ENCODE results near the gene B3GAT1. TPM values are rescaled to one million over a fixed set of nuclear protein-coding genes. Genes with fewer than 3 reads are reported as not detected.

The B3GAT1 gene
- polyA plus RNA-seq, 3 donors, result not detected

GRCh38 chr11:134437821-134438220, 25.8 kb upstream of the B3GAT1 start:
- no peak for DNase-seq
- Mint-ChIP-seq H3K9me3 (peaks cover 0 to 3% (median 2%) of the 10 kb centered on the region in 7 donors), H3K27me3 (ENCODE audit: low read depth in 3 of 3) (peaks cover 0 to 8% (median 3%) of the 10 kb centered on the region in 3 donors), H3K4me3 (no peak overlapping the region), H3K4me1 (no peaks in the 10 kb centered on the region), H3K36me3 (no peaks in the 10 kb centered on the region), H3K27ac (no peak overlapping the region)
- Histone ChIP-seq H3K4me1 (ENCODE audit: control insufficient read depth in 1 of 2, insufficient read depth in 2 of 2, low read length in 2 of 2) (no peaks in the 10 kb centered on the region), H3K79me2 (ENCODE audit: insufficient read depth, low read length) (no peaks in the 10 kb centered on the region), H3K36me3 (replicated peaks in 1 of 2; ENCODE audit: control insufficient read depth in 1 of 2, insufficient read depth in 2 of 2, low read length in 2 of 2) (no peaks in the 10 kb centered on the region), H4K20me1 (ENCODE audit: insufficient read depth, low read length) (no peaks in the 10 kb centered on the region), H3K9me3 (replicated peaks in 1 of 2; ENCODE audit: control insufficient read depth in 1 of 2, insufficient read depth in 1 of 2, low read length in 2 of 2) (no peaks in the 10 kb centered on the region), H3K4me3 (replicated peaks in 1 of 3; ENCODE audit: low read depth in 2 of 3, low read length in 3 of 3) (no peak overlapping the region), H3K4me2 (replicated peaks; ENCODE audit: extremely low read depth, low read length, poor library complexity, severe bottlenecking) (no peak overlapping the region), H3K9ac (ENCODE audit: insufficient read depth, low read length, poor library complexity, severe bottlenecking) (no peak overlapping the region), H2AFZ (ENCODE audit: insufficient read depth, low read depth, low read length, poor library complexity, severe bottlenecking) (no peak overlapping the region), H3K27me3 (ENCODE audit: control insufficient read depth in 2 of 2, insufficient read depth in 2 of 2, low read length in 2 of 2) (no peaks in the 10 kb centered on the region), H3K27ac (ENCODE audit: low read depth in 1 of 2, low read length in 2 of 2) (no peak overlapping the region)
- TF ChIP-seq CTCF (IDR thresholded peaks at IDR 0.05), result no peak
- 81% methylated on average over 4 of the region's 9 CpGs for WGBS (ENCODE audit: insufficient coverage)
- intact Hi-C loops (cut with micrococcal nuclease), result no loop called here

GRCh38 chr11:134436781-134437180, 24.7 kb upstream of the B3GAT1 start:
- H3K36me3 Mint-ChIP-seq, result no peaks in the 10 kb centered on the region
- WGBS (ENCODE audit: insufficient coverage), result 97% methylated on average over 10 of the region's 10 CpGs
- H3K9me3 Mint-ChIP-seq, result peaks cover 0 to 3% (median 1%) of the 10 kb centered on the region in 7 donors
- no peaks in the 10 kb centered on the region for H3K9me3 ChIP-seq (replicated peaks in 1 of 2; ENCODE audit: control insufficient read depth in 1 of 2, insufficient read depth in 1 of 2, low read length in 2 of 2)
- H3K27me3 ChIP-seq (ENCODE audit: control insufficient read depth in 2 of 2, insufficient read depth in 2 of 2, low read length in 2 of 2), result no peaks in the 10 kb centered on the region
- H2AFZ ChIP-seq (ENCODE audit: insufficient read depth, low read depth, low read length, poor library complexity, severe bottlenecking), result no peak overlapping the region
- no peak overlapping the region for H3K4me3 Mint-ChIP-seq
- H3K9ac ChIP-seq (ENCODE audit: insufficient read depth, low read length, poor library complexity, severe bottlenecking), result no peak overlapping the region
- DNase-seq, result no peak
- no peaks in the 10 kb centered on the region for H3K4me1 ChIP-seq (ENCODE audit: control insufficient read depth in 1 of 2, insufficient read depth in 2 of 2, low read length in 2 of 2)
- H4K20me1 ChIP-seq (ENCODE audit: insufficient read depth, low read length), result no peaks in the 10 kb centered on the region
- no peaks in the 10 kb centered on the region for H3K79me2 ChIP-seq (ENCODE audit: insufficient read depth, low read length)
- H3K27me3 Mint-ChIP-seq (ENCODE audit: low read depth in 3 of 3), result peaks cover 0 to 8% (median 4%) of the 10 kb centered on the region in 3 donors
- no peaks in the 10 kb centered on the region for H3K4me1 Mint-ChIP-seq
- no peaks in the 10 kb centered on the region for H3K36me3 ChIP-seq (replicated peaks in 1 of 2; ENCODE audit: control insufficient read depth in 1 of 2, insufficient read depth in 2 of 2, low read length in 2 of 2)
- no peak for TF ChIP-seq CTCF (IDR thresholded peaks at IDR 0.05)
- no peak overlapping the region for H3K27ac ChIP-seq (ENCODE audit: low read depth in 1 of 2, low read length in 2 of 2)
- no peak overlapping the region for H3K27ac Mint-ChIP-seq
- no peak overlapping the region for H3K4me3 ChIP-seq (replicated peaks in 1 of 3; ENCODE audit: low read depth in 2 of 3, low read length in 3 of 3)
- H3K4me2 ChIP-seq (replicated peaks; ENCODE audit: extremely low read depth, low read length, poor library complexity, severe bottlenecking), result no peak overlapping the region
- intact Hi-C loops (cut with micrococcal nuclease), result no loop called here

Data from CD14-positive monocyte (primary cell).